OCI-M2 (cell line): ENCODE data around the gene XG.

ENCODE experiments used
- DNase-seq: peaks from one replicate; lab custom pipeline; 2025; ENCODE audit not compliant: unreplicated experiment; lab: John Stamatoyannopoulos, UW

Gene XG

GRCh38 chrX:2862404-2862803, 110.6 kb downstream of the XG start:
- DNase-seq = no peak

- no peak for DNase-seq
These were observed 111.8 kb downstream of the XG start for GRCh38 chrX:2863646-2864045.
